NCI-H748 (cell line): ENCODE measurements around the gene PFN4.
A peak's percentile ranks its signal among the peaks of the same experiment; 100 is the strongest.
"Not testable (repeated sequence)": the region's sequence is repeated elsewhere in the genome, so short reads cannot be mapped to it uniquely, and the experiment has no call there.

ENCODE experiments used
- DNase-seq: peaks from one replicate; lab custom pipeline; 2025; ENCODE audit not compliant: unreplicated experiment; lab: John Stamatoyannopoulos, UW

The PFN4 gene

GRCh38 chr2:24111407-24111901 lies 11.7 kb downstream of the PFN4 start:
- no peak for DNase-seq

GRCh38 chr2:24110660-24111303 lies 12.4 kb downstream of the PFN4 start:
- no peak for DNase-seq

GRCh38 chr2:24109431-24109830 lies 13.7 kb downstream of the PFN4 start:
- DNase-seq, result not testable (repeated sequence)

GRCh38 chr2:24107336-24107735 lies 15.8 kb downstream of the PFN4 start:
- DNase-seq, result no peak

GRCh38 chr2:24106786-24107185 lies 16.3 kb downstream of the PFN4 start:
- DNase-seq, result no peak

GRCh38 chr2:24105816-24106215 lies 17.3 kb downstream of the PFN4 start:
- DNase-seq, result no peak

- DNase-seq, result no peak
These were observed 18.2 kb downstream of the PFN4 start for GRCh38 chr2:24104906-24105305.

GRCh38 chr2:24104110-24104650 lies 19.0 kb downstream of the PFN4 start:
- no peak for DNase-seq

GRCh38 chr2:24102677-24103076 lies 20.5 kb downstream of the PFN4 start:
- no peak for DNase-seq

GRCh38 chr2:24101992-24102391 lies 21.1 kb downstream of the PFN4 start:
- DNase-seq, result no peak

- not testable (repeated sequence) for DNase-seq
These were observed 22.4 kb downstream of the PFN4 start for GRCh38 chr2:24100732-24101131.

- not testable (repeated sequence) for DNase-seq
These were observed 27.9 kb downstream of the PFN4 start for GRCh38 chr2:24095171-24095677.

GRCh38 chr2:24093270-24093669 lies 29.9 kb downstream of the PFN4 start:
- not testable (repeated sequence) for DNase-seq

GRCh38 chr2:24088821-24089359 lies 34.2 kb downstream of the PFN4 start:
- DNase-seq, result no peak

GRCh38 chr2:24087032-24087431 lies 36.1 kb downstream of the PFN4 start:
- DNase-seq, result no peak

GRCh38 chr2:24086241-24086640 lies 36.9 kb downstream of the PFN4 start:
- DNase-seq, result no peak

- no peak for DNase-seq
These were observed 38.0 kb downstream of the PFN4 start for GRCh38 chr2:24085200-24085489.

- peak; percentile 90 for DNase-seq
These were observed 38.5 kb downstream of the PFN4 start, which contains the start of gene TP53I3 for GRCh38 chr2:24084386-24085199. TSS of gene TP53I3 (minus strand) at chr2:24084834. CDS start at chr2:24084326, 508 bp downstream.

- peak; percentile 90 for DNase-seq
These were observed 39.4 kb downstream of the PFN4 start for GRCh38 chr2:24083567-24084385.

- no peak for DNase-seq
These were observed 40.2 kb downstream of the PFN4 start for GRCh38 chr2:24082787-24083566.
